HPDE6-E6E7 (cell line): ENCODE data around the gene COL21A1.

Experiments used
- DNase-seq: peaks from one replicate; pipeline ENCODE4 v3.0.0; 2011; ENCODE audit warnings: missing footprints; ENCODE audit errors: extremely low spot score

Gene COL21A1

DNA sequence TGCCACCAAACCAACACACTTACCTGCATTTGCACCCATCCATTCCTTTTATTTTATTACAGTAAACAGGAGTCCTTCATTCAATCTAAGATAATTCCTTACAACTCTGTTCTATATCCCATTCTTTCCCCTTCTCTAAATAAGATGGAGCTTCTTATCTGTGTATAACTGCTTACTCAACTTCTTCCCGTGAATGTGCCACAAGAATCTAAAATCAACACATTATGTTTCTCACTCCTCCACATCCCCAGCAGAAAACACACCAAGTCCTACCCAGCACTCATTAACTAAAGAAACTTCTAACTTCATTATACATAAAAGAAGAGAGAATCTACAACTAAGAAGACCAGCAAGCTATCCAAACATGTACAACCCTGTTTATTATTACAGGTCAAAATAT is 141.1 kb downstream of the COL21A1 start:
- no peak for DNase-seq

GRCh38 chr6:56104591-56104990 is 142.8 kb downstream of the COL21A1 start:
- DNase-seq = no peak

GRCh38 chr6:56102216-56102615 is 145.2 kb downstream of the COL21A1 start:
- DNase-seq = no peak

- peak; percentile 53 for DNase-seq
Observed at GRCh38 chr6:56101141-56101553, 146.2 kb downstream of the COL21A1 start.

GRCh38 chr6:56096946-56097621 is 150.3 kb downstream of the COL21A1 start:
- no peak for DNase-seq

DNA sequence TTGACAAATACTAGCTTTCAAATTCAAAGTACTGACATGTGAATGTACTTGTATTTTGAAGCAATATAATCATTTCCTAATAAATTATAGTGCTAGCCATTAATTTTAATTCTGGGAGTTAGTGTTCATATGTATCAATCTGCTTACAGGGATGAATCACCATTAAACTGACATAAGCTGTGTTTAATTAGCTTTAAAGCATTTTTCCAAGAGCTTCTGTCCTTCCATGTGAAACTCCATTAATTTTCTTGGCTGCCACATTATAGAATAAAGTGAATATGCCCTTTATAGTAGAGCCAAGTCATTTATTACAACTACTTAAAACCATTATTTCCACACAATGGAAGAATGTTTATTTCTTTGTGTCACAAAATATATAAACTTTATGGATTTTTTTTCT is 150.8 kb downstream of the COL21A1 start:
- no peak for DNase-seq

DNA sequence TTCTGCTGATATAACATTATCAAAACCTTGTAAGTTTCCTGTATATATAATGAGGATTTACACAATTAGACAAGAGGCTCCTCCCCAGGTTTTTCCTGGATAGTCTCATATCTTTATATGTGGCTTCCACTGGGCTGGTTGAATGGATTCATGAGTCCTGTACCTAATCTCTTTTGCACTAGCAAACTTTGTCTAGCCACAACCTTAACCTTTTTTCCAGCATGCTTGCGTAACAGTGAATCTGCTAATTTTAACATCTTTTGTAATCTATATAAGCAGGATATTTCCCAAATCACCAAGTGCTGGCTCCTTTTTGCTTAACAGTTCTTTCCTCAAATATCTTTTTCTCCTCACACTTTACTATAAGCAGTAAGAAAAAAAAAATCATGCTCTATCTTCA is 153.6 kb downstream of the COL21A1 start:
- no peak for DNase-seq

DNA sequence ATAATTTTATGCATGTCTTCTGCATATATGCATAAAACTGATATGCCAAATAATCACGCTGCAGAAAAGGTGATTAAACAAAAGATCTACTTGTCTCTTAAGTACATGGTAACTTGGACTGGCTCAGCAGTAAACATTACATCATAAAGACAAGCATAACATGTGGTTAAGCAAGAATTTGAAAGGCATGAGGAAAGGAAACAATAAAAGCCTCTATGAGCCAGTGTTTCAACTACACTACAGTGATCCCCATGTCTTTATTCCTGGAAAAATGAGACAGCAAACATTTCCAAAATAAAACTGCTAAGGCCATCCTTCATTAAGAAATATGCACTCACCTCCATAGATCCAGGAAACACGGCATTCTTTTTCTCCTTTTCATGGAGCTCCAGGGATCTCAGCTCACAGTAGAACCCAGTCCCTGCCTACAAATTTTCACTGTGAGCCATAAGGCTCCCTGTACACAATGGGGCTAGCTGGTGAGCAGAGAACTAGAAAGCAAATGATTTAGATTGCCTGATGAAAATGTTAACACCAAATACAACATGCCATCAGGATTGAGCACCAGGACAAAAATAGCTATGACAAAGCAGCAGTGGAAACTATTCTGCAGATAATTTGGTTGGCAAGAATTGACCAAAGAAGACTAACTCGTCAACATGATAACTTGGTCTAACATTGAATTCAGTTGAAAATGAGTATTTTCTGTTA is 156.1 kb downstream of the COL21A1 start:
- DNase-seq = peak; percentile 51

DNA sequence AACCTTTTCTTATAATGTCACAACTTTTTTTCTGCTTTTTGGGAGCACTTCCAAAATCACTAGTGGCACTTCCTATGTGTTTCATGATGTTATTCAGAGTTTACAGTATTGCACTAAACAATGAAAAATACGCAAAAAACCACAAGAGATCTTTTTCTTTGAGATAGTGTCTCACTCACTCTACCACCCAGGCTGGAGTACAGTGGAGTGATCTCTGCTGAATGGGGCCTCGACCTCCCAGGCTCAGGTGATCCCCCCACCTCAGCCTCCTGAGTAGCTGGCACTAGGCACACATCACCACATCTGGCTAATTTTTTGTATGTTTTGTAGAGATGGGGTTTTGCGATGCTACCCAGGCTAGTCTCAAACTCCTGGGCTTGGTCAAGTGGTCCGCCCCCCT is 158.7 kb downstream of the COL21A1 start:
- DNase-seq = no peak

DNA sequence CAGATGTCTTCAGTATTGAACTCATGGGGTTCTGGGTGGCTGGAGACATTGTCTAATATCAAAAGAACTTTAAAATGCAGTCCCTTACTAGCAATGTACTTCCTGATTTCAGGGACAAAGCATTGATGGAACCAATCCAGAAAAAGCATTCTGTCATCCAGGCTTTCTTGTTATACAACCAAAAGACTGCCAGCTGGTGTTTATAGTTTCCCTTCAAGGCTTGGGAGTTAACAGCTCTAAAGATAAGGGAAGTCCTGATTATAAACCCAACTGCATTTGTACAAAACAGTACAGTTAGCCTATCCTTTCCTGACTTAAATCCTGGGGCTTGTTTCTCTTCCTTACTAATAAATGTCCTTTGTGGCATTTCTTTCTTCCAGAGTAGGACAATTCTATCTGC is 160.0 kb downstream of the COL21A1 start:
- DNase-seq = no peak

- no peak for DNase-seq
Observed at GRCh38 chr6:56079751-56080540, 167.4 kb downstream of the COL21A1 start.

DNA sequence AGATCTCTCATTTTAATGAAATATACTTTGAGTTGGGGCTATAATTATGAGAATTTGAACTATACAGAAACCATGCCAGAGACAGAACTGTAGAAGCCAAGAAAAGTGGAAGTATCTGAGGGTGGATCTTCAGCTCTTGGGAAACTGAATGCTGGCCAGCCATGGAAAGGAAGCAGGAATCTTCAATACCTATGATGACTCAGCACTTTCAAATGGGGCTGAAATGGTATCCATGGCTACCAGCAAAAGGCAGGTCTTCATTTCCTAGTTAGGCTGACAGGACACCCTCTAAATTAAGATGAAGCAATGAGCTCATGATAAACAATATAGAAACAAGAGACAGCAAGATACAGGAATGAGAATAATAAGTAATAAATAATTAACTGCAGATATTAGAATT is 171.3 kb downstream of the COL21A1 start:
- no peak for DNase-seq

DNA sequence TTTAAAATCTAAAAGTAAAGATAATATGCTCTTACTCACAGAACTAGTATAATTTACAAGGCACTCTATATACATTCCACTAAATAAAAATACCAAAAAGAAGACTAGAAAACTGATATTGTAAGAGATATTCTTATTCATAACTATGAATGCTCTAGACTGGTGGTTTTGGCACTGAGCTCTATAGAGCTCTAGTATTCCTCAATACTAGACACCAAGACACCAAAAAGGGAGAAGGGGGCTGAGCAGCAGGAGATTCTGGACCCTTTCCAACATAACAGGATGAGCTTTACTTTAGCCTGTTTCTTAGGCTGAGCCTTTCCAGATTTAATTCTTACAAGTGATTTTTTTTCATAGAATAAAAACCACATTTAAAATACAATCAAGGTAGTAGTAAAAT is 173.6 kb downstream of the COL21A1 start:
- no peak for DNase-seq

GRCh38 chr6:56073315-56073714 is 174.1 kb downstream of the COL21A1 start:
- no peak for DNase-seq

DNA sequence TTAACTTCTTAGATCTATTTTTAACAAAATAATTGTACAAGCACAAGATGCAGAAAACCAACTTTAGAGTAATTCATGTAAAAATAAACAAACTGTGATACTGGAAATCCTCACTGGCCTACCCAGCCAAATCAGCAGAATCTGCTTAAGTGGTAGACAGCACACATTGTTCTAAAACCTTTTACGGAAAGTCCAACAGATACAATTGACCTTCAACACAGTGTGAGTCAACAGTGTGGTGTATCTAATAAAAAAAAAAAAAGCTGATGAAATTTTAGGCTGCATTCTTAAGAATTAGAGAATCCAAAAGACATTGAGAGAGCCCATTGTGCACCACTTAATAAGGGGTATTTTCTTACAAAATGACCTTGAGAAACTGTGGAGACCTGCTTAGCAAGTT is 174.5 kb downstream of the COL21A1 start:
- no peak for DNase-seq

GRCh38 chr6:56065408-56065807 is 182.0 kb downstream of the COL21A1 start:
- peak; percentile 3 for DNase-seq

DNA sequence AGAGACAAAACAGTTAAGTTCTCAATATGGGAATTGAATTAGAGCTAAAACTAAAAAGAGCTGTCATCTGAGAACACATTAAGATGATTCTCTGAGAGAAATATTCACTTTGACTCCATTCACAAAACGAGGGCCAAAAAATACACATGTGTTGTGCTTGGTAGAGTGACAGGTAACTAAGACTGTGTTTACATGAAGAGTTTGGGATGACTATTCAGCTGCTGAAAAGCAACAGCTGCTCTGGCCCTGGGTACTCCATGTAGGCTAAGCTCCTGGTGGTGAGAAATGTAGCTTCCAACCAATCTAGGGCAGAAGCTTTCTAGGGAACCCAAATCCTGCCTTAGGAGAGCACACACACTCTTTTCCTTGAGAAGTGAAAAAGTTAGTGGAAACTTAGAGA is 184.5 kb downstream of the COL21A1 start:
- no peak for DNase-seq

- DNase-seq = no peak
Observed at GRCh38 chr6:56058636-56059035, 188.7 kb downstream of the COL21A1 start.

DNA sequence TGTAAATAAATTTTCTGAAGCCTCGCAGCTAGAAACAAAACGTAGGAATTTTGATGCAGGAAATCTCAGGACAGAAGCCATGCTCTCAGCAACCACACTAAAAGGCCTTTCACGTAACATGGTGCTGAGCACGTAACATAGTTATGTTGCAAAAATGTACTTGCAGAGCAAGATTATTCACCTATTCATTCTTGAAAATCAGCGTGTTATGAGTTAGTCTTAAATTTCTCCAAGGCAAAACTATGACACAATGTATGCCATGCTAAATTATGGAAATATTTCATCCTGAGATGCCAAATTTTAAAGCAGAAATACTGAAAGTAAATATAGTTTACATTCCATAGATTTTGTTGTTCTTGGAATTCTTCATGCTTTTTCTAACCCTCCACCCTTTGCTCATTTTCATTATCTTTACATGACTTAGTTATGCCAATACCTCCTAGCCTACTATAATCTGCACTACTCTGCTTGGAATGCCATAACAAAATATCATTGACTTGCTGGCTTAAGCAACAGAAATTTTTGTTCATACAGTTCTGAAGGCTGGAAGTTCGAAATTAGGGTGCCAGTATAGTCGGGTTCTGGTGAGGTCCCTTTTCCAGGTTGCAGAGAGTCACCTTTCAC is 192.2 kb downstream of the COL21A1 start:
- DNase-seq = no peak

GRCh38 chr6:56051202-56051598 is 196.2 kb downstream of the COL21A1 start:
- DNase-seq = no peak

- no peak for DNase-seq
Observed at GRCh38 chr6:56050530-56051201, 196.7 kb downstream of the COL21A1 start.

GRCh38 chr6:56048601-56049000 is 198.8 kb downstream of the COL21A1 start:
- DNase-seq = no peak
